Loucy (cell line): ENCODE results near the gene CRHR2.
"Not testable (repeated sequence)": the region's sequence is repeated elsewhere in the genome, so short reads cannot be mapped to it uniquely, and the experiment has no call there.

Experiments used
- H2AFZ ChIP-seq: fragments of 200-600 bp; sonication (generic); 2 replicates; pipeline ENCODE4 v1.6.0; 2016; ENCODE audit warnings: antibody characterized with exemption, mild to moderate bottlenecking, low read length, moderate library complexity
- H3F3A ChIP-seq: fragments of 200-600 bp; 2 replicates; pipeline ENCODE4 v1.6.0; 2016; ENCODE audit warnings: antibody characterized with exemption, low read depth, mild to moderate bottlenecking
- H3K27me3 ChIP-seq: fragments of 200-600 bp; sonication (generic); 2 replicates; pipeline ENCODE4 v1.6.1; 2014; ENCODE audit warnings: low read length, mild to moderate bottlenecking; ENCODE audit not compliant: insufficient read depth, poor library complexity, severe bottlenecking
- H3K36me3 ChIP-seq: fragments of 200-600 bp; sonication (generic); 2 replicates; pipeline ENCODE4 v1.6.1; 2016; ENCODE audit warnings: low read length; ENCODE audit not compliant: insufficient read depth
- H3K4me1 ChIP-seq: fragments of 200-600 bp; sonication (generic); 2 replicates; pipeline ENCODE4 v1.5.1; 2014; ENCODE audit warnings: low read length, mild to moderate bottlenecking; ENCODE audit not compliant: insufficient read depth, poor library complexity, severe bottlenecking
- H3K4me2 ChIP-seq: fragments of 200-600 bp; sonication (generic); 2 replicates; pipeline ENCODE4 v1.6.0; 2014; ENCODE audit warnings: antibody characterized with exemption, low read length, low read depth, mild to moderate bottlenecking; ENCODE audit not compliant: poor library complexity, severe bottlenecking
- H3K4me3 ChIP-seq: fragments of 200-600 bp; sonication (generic); 2 replicates; pipeline ENCODE4 v1.5.1; 2014; ENCODE audit warnings: low read length, mild to moderate bottlenecking, mixed read lengths; ENCODE audit not compliant: poor library complexity, severe bottlenecking
- H3K79me2 ChIP-seq: fragments of 200-600 bp; sonication (generic); 2 replicates; pipeline ENCODE4 v1.6.1; 2014; ENCODE audit warnings: low read length; ENCODE audit not compliant: insufficient read depth
- H3K9ac ChIP-seq: fragments of 200-600 bp; sonication (generic); 2 replicates; pipeline ENCODE4 v1.6.0; 2014; ENCODE audit warnings: mild to moderate bottlenecking, low read depth, low read length, moderate library complexity; ENCODE audit not compliant: poor library complexity, severe bottlenecking
- H3K9me2 ChIP-seq: fragments of 200-600 bp; sonication (generic); replicated peaks from 2 replicates; pipeline ENCODE4 v1.6.1; 2016; ENCODE audit warnings: low read depth, low read length, mixed read lengths
- H3K9me3 ChIP-seq: fragments of 200-600 bp; sonication (generic); 2 replicates; pipeline ENCODE4 v1.6.1; 2014; ENCODE audit warnings: mild to moderate bottlenecking, antibody characterized with exemption, low read length, low read depth; ENCODE audit not compliant: insufficient read depth
- H4K20me1 ChIP-seq: fragments of 200-600 bp; sonication (generic); 2 replicates; pipeline ENCODE4 v1.6.0; 2014; ENCODE audit warnings: antibody characterized with exemption, low read length, mild to moderate bottlenecking; ENCODE audit not compliant: insufficient read depth, poor library complexity, severe bottlenecking
- EZH2phosphoT487 ChIP-seq: fragments of 200-600 bp; IDR thresholded peaks from 2 replicates; pipeline ENCODE4 v1.6.1; 2018; ENCODE audit warnings: antibody characterized with exemption, mild to moderate bottlenecking, moderate library complexity, borderline replicate concordance
- TF ChIP-seq, protein P1 (sequence below): fragments of 200-600 bp; sonication (generic); conservative IDR thresholded peaks from 2 replicates; pipeline ENCODE4 v1.5.1; 2014; ENCODE audit warnings: mild to moderate bottlenecking, antibody characterized with exemption, low read length

Gene CRHR2

DNA sequence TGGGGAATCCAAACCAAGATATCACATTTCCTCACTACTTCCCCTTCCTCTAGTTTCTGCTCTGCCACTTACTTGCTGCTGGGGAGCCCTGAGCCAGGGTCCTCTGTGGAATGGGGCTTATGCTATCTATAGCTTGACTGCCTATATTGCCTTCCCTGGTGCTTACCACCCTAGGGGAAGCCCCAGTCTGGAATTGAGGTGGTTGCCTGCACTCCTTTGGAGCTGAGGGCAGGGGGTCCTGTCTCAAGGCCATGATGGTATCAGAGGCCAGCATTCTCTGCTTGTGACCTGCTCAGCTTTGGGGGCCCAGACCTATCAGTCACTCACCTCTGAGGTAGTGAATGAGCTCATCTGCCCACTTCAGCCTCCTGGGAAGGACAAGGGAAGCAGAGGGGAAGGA lies 40.4 kb upstream of the CRHR2 start:
- H4K20me1 ChIP-seq: no peaks in the 10 kb centered on the region
- no peaks in the 10 kb centered on the region for H3K79me2 ChIP-seq
- TF ChIP-seq EZH2phosphoT487: no peak
- TF ChIP-seq, protein P1, sequence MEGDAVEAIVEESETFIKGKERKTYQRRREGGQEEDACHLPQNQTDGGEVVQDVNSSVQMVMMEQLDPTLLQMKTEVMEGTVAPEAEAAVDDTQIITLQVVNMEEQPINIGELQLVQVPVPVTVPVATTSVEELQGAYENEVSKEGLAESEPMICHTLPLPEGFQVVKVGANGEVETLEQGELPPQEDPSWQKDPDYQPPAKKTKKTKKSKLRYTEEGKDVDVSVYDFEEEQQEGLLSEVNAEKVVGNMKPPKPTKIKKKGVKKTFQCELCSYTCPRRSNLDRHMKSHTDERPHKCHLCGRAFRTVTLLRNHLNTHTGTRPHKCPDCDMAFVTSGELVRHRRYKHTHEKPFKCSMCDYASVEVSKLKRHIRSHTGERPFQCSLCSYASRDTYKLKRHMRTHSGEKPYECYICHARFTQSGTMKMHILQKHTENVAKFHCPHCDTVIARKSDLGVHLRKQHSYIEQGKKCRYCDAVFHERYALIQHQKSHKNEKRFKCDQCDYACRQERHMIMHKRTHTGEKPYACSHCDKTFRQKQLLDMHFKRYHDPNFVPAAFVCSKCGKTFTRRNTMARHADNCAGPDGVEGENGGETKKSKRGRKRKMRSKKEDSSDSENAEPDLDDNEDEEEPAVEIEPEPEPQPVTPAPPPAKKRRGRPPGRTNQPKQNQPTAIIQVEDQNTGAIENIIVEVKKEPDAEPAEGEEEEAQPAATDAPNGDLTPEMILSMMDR: no peak
- H3K4me3 ChIP-seq: no peak overlapping the region
- H2AFZ ChIP-seq: no peak overlapping the region
- H3K4me1 ChIP-seq: peaks cover 13% of the 10 kb centered on the region
- no peaks in the 10 kb centered on the region for H3F3A ChIP-seq
- no peak overlapping the region for H3K9ac ChIP-seq
- no peak overlapping the region for H3K4me2 ChIP-seq
- 0 out of 2 replicates have a peak, but pooled peaks cover 3% of the 10 kb centered on the region for H3K9me3 ChIP-seq
- H3K9me2 ChIP-seq: no peaks in the 10 kb centered on the region
- H3K36me3 ChIP-seq: no peaks in the 10 kb centered on the region
- no peaks in the 10 kb centered on the region for H3K27me3 ChIP-seq

- TF ChIP-seq EZH2phosphoT487: no peak
- TF ChIP-seq, protein P1: no peak
- Histone ChIP-seq H4K20me1 (no peaks in the 10 kb centered on the region), H3F3A (no peaks in the 10 kb centered on the region), H3K9ac (no peak overlapping the region), H3K4me1 (peaks cover 9% of the 10 kb centered on the region), H3K4me3 (no peak overlapping the region), H3K9me2 (no peaks in the 10 kb centered on the region), H3K79me2 (no peaks in the 10 kb centered on the region), H3K36me3 (no peaks in the 10 kb centered on the region), H3K9me3 (0 out of 2 replicates have a peak, but pooled peaks cover 3% of the 10 kb centered on the region), H3K27me3 (no peaks in the 10 kb centered on the region), H2AFZ (no peak overlapping the region), H3K4me2 (no peak overlapping the region)
Measured at GRCh38 chr7:30722187-30722586, 39.9 kb upstream of the CRHR2 start.

DNA sequence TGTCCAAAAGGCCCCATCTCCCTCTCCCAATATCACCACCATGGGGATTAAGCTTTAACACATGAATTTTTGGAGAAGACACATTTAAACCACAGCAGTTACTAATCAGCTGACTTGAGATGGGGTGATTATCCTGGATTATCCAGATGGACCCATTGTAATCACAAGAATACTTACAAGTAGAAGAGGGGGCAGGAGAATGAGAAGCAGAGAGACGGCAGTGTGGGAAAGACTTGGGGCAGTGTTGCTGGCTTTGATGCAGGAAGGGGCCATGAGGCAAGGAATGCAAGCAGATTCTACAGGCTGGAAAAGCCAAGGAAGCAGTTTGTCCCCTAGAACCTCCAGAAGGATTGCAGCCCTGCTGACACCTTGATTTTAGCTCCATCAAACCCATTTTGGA lies 39.0 kb upstream of the CRHR2 start:
- H3K4me2 ChIP-seq: no peak overlapping the region
- 0 out of 2 replicates have a peak, but pooled peaks cover 3% of the 10 kb centered on the region for H3K9me3 ChIP-seq
- no peaks in the 10 kb centered on the region for H3K79me2 ChIP-seq
- H3K4me3 ChIP-seq: no peak overlapping the region
- no peaks in the 10 kb centered on the region for H3K36me3 ChIP-seq
- H2AFZ ChIP-seq: no peak overlapping the region
- H3K4me1 ChIP-seq: peaks cover under 1% of the 10 kb centered on the region
- no peak overlapping the region for H3K9ac ChIP-seq
- no peaks in the 10 kb centered on the region for H4K20me1 ChIP-seq
- no peaks in the 10 kb centered on the region for H3K9me2 ChIP-seq
- no peaks in the 10 kb centered on the region for H3K27me3 ChIP-seq
- TF ChIP-seq EZH2phosphoT487: no peak
- TF ChIP-seq, protein P1: no peak
- no peaks in the 10 kb centered on the region for H3F3A ChIP-seq

- H3K36me3 ChIP-seq, H3K4me3 ChIP-seq, H3K27me3 ChIP-seq, H3K79me2 ChIP-seq, H2AFZ ChIP-seq, H4K20me1 ChIP-seq, H3K4me1 ChIP-seq, H3K4me2 ChIP-seq, H3K9me2 ChIP-seq, H3K9me3 ChIP-seq, H3F3A ChIP-seq, H3K9ac ChIP-seq: not testable (repeated sequence)
Measured at GRCh38 chr7:30719434-30719833, 37.2 kb upstream of the CRHR2 start.
